GM12891 (cell line): ENCODE measurements around the gene RAPGEF2.
"Not testable (repeated sequence)": the region's sequence is repeated elsewhere in the genome, so short reads cannot be mapped to it uniquely, and the experiment has no call there.

Source experiments
- DNase-seq: peaks from one replicate; pipeline ENCODE4 v3.0.0; 2011; ENCODE audit warnings: low spot score; ENCODE audit not compliant: insufficient read length
- FAIRE-seq: peaks from 2 replicates; lab custom pipeline; 2011; peaks lifted over from hg19 to GRCh38; lab: Jason Lieb, UNC
- PAX5 ChIP-seq: IDR thresholded peaks from 2 replicates; pipeline ENCODE4 v1.6.1; 2011; ENCODE audit warnings: low read length, moderate library complexity, mild to moderate bottlenecking; ENCODE audit not compliant: insufficient read depth, severe bottlenecking
- POLR2A ChIP-seq: IDR thresholded peaks from 2 replicates; pipeline ENCODE4 v1.6.1; 2011; ENCODE audit warnings: low read depth, low read length, control low read depth
- POLR2AphosphoS5 ChIP-seq: IDR thresholded peaks from 2 replicates; pipeline ENCODE4 v1.6.1; 2011; ENCODE audit warnings: low read depth, low read length, control low read depth
- POU2F2 ChIP-seq: IDR thresholded peaks from 2 replicates; pipeline ENCODE4 v1.6.1; 2011; ENCODE audit warnings: low read depth, mild to moderate bottlenecking, control low read depth, low read length, moderate library complexity
- SPI1 ChIP-seq: IDR thresholded peaks from 2 replicates; pipeline ENCODE4 v1.6.1; 2011; ENCODE audit warnings: low read depth, low read length, control low read depth
- TAF1 ChIP-seq: IDR thresholded peaks from 2 replicates; pipeline ENCODE4 v1.6.1; 2011; ENCODE audit warnings: low read depth, low read length, control low read depth

RAPGEF2 gene

DNA sequence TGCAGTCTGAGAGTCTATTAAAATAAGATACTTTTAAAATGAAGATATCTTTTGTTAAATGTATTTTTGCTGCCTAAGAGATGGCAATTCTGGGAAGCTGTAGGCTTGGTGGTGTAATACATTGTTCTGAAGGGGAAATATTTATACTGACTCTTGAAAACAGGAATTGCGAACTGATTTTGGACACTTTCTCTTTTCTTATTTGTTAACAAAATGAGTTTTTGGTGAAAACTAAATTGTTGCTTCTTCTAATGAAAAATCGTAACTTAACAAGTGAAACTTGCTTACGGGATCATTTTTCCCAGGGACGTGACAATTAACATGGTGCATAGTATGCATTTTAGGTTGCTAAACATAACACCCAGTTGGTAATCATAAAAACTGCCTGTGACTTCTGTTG lies 71.0 kb downstream of the RAPGEF2 start:
- TF ChIP-seq POLR2A: no peak
- no peak for TF ChIP-seq TAF1
- no peak for TF ChIP-seq SPI1
- TF ChIP-seq POU2F2: no peak
- no peak for TF ChIP-seq PAX5
- TF ChIP-seq POLR2AphosphoS5: no peak
- FAIRE-seq (peak; percentile 67), DNase-seq (no peak)

- DNase-seq: no peak
- no peak for FAIRE-seq
- TF ChIP-seq TAF1: no peak
- TF ChIP-seq POU2F2: no peak
These were observed 71.8 kb downstream of the RAPGEF2 start for GRCh38 chr4:159174645-159175084.

- FAIRE-seq (peak; percentile 85), DNase-seq (no peak)
- no peak for TF ChIP-seq TAF1
- TF ChIP-seq SPI1: no peak
- no peak for TF ChIP-seq POLR2AphosphoS5
- no peak for TF ChIP-seq POU2F2
- TF ChIP-seq POLR2A: no peak
- TF ChIP-seq PAX5: no peak
These were observed 72.5 kb downstream of the RAPGEF2 start for GRCh38 chr4:159175085-159175988.

GRCh38 chr4:159175989-159176375 lies 73.1 kb downstream of the RAPGEF2 start:
- no peak for DNase-seq
- TF ChIP-seq POLR2AphosphoS5 (no peak), SPI1 (no peak), POU2F2 (no peak), PAX5 (no peak), POLR2A (no peak), TAF1 (no peak)
- FAIRE-seq: no peak

GRCh38 chr4:159177265-159178150 lies 74.6 kb downstream of the RAPGEF2 start:
- TF ChIP-seq TAF1: no peak
- TF ChIP-seq SPI1: peak; percentile 57; the same call in 1 of the 2 replicates
- no peak for TF ChIP-seq PAX5
- no peak for TF ChIP-seq POU2F2
- no peak for TF ChIP-seq POLR2A
- no peak for TF ChIP-seq POLR2AphosphoS5
- DNase-seq: no peak
- FAIRE-seq: peak; percentile 61

- DNase-seq (no peak), FAIRE-seq (no peak)
- TF ChIP-seq POLR2A (no peak), PAX5 (no peak), TAF1 (no peak), POLR2AphosphoS5 (no peak), SPI1 (peak; percentile 21; the same call in 1 of the 2 replicates)
These were observed 75.3 kb downstream of the RAPGEF2 start for GRCh38 chr4:159178151-159178546.

GRCh38 chr4:159178979-159179969 lies 76.4 kb downstream of the RAPGEF2 start:
- DNase-seq (no peak), FAIRE-seq (peak; percentile 41)
- no peak for TF ChIP-seq TAF1
- TF ChIP-seq POLR2AphosphoS5: no peak
- TF ChIP-seq POU2F2: no peak
- no peak for TF ChIP-seq POLR2A
- no peak for TF ChIP-seq PAX5
- TF ChIP-seq SPI1: no peak

DNA sequence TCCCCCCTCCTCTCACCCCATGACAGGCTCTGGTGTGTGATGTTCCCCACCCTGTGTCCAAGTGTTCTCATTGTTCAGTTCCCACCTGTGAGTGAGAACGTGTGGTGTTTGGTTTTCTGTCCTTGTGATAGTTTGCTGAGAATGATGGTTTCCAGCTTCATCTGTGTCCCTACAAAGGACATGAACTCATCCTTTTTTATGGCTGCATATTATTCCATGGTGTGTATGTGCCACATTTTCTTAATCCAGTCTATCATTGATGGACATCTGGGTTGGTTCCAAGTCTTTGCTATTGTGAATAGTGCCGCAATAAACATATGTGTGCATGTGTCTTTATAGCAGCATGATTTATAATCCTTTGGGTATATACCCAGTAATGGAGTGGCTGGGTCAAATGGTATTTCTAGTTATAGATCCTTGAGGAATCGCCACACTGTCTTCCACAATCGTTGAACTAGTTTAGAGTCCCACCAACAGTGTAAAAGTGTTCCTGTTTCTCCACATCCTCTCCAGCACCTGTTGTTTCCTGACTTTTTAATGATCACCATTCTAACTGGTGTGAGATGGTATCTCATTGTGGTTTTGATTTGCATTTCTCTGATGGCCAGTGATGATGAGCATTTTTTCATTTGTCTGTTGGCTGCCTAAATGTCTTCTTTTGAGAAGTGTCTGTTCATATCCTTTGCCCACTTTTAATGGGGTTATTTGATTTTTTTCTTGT lies 81.2 kb downstream of the RAPGEF2 start:
- FAIRE-seq, DNase-seq: not testable (repeated sequence)

- FAIRE-seq: peak; percentile 33
- no peak for DNase-seq
- TF ChIP-seq POLR2AphosphoS5: no peak
- no peak for TF ChIP-seq PAX5
- no peak for TF ChIP-seq POLR2A
- TF ChIP-seq SPI1: no peak
- TF ChIP-seq POU2F2: no peak
- TF ChIP-seq TAF1: no peak
These were observed 82.7 kb downstream of the RAPGEF2 start for GRCh38 chr4:159185591-159186023.
